Activated CD8-positive, alpha-beta memory T cell treated with anti-CD3 and anti-CD28 coated beads, Interleukin-2, amount 10 ng/mL, durations not matched to agents 7 days and 5 days (primary cell): Measurements from ENCODE around the gene CLMP. TPM values are rescaled to one million over a fixed set of nuclear protein-coding genes. Genes with fewer than 3 reads are reported as not detected.
A peak's percentile ranks its signal among the peaks of the same experiment; 100 is the strongest.
"Not testable (repeated sequence)": the region's sequence is repeated elsewhere in the genome, so short reads cannot be mapped to it uniquely, and the experiment has no call there.

Experiments used
- ATAC-seq: fragments of 150-1000 bp; cut with Tn5 transposase; one replicate; pipeline ENCODE4 v1.10.0; 2021; ENCODE audit warnings: moderate library complexity
- CTCF ChIA-PET: fragments of 350-600 bp; sonication (Branson Sonifier 250); formaldehyde crosslinking; loops from one replicate; lab custom pipeline; 2021; ENCODE audit warnings: antibody characterized with exemption; lab: Charles Lee
- DNase-seq: peaks from one replicate; pipeline ENCODE4 v3.0.0-alpha.2; 2020
- H3K27ac Mint-ChIP-seq: one replicate; pipeline ENCODE4 v1.8.0; 2021; ENCODE audit warnings: mild to moderate bottlenecking, mixed read lengths
- H3K27me3 Mint-ChIP-seq: one replicate; pipeline ENCODE4 v1.8.0; 2021; ENCODE audit warnings: mixed read lengths
- H3K36me3 Mint-ChIP-seq: one replicate; pipeline ENCODE4 v1.8.0; 2021; ENCODE audit warnings: mild to moderate bottlenecking, mixed read lengths
- H3K4me1 Mint-ChIP-seq: one replicate; pipeline ENCODE4 v1.8.0; 2021; ENCODE audit warnings: mixed read lengths
- H3K4me3 Mint-ChIP-seq: one replicate; pipeline ENCODE4 v1.8.0; 2021; ENCODE audit warnings: mild to moderate bottlenecking, moderate library complexity, mixed read lengths
- H3K9me3 Mint-ChIP-seq: one replicate; pipeline ENCODE4 v1.8.0; 2022; ENCODE audit warnings: low read depth, mixed read lengths
- total RNA-seq, 2 experiments: library from RNA; stranded (reverse); gene quantifications; one replicate each; pipeline ENCODE4 v1.2.3, GENCODE V29; 2021

Gene CLMP
- total RNA-seq, 2 experiments from 2014 or later: 0.58 TPM; not detected in 1

- H3K4me1 Mint-ChIP-seq: peaks cover 25% of the 10 kb centered on the region
- DNase-seq, ATAC-seq, H3K4me3 Mint-ChIP-seq, H3K36me3 Mint-ChIP-seq, H3K27ac Mint-ChIP-seq, H3K27me3 Mint-ChIP-seq, H3K9me3 Mint-ChIP-seq: not testable (repeated sequence)
- CTCF ChIA-PET: interaction anchor here (0.8 to 4.6 kb wide), 6 partner anchors 11 to 35 kb away, joined by 3 to 29 read pairs (median 4); no protein-coding TSS in a partner anchor
These were observed 104.9 kb downstream of the CLMP start for GRCh38 chr11:123090168-123090567.

DNA sequence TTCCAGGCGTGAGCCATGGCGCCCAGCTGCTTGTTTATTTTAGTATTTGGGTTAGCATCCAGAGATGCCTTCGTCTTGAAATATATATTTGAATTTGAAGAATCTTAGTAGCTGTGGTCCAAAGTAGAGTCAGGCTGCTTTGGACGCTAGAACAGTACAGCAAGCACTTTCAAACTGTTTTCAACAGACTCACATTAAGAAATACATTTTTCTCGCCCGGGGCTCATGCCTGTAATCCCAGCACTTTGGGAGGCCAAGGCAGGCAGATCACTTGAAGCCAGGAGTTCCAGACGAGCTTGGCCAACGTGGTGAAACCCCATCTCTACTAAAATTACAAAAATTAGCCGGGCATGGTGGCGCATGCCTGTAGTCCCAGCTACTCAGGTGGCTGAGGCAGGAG lies 106.2 kb downstream of the CLMP start:
- DNase-seq, ATAC-seq, H3K4me3 Mint-ChIP-seq, H3K27ac Mint-ChIP-seq, H3K9me3 Mint-ChIP-seq, H3K36me3 Mint-ChIP-seq, H3K27me3 Mint-ChIP-seq: not testable (repeated sequence)
- H3K4me1 Mint-ChIP-seq: peaks cover 30% of the 10 kb centered on the region
- CTCF ChIA-PET: interaction anchor here (1.0 to 4.6 kb wide), 5 partner anchors 8 to 158 kb away, joined by 4 to 29 read pairs (median 6); no protein-coding TSS in a partner anchor

DNA sequence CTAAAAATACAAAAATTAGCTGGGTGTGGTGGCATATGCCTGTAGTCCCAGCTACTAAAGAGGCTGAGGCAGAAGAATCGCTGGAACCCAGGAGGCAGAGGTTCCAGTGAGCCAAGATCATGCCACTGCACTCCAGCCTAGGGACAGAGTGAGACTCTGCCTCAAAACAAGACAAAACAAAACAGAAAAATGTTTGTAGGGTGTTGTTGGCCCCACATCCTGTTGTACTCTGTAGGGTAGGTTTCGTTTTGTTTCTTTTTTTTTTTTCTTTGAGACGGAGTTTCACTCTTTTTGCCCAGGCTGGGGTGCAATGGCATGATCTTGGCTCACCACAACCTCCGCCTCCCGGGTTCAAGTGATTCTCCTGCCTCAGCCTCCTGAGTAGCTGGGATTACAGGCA lies 107.4 kb downstream of the CLMP start:
- peaks cover 42% of the 10 kb centered on the region for H3K4me1 Mint-ChIP-seq
- ATAC-seq (peak; percentile 90), DNase-seq (peak; percentile 63)
- not testable (repeated sequence) for H3K9me3 Mint-ChIP-seq, H3K36me3 Mint-ChIP-seq, H3K27me3 Mint-ChIP-seq
- H3K27ac Mint-ChIP-seq: peak overlapping the region; percentile 84
- CTCF ChIA-PET: interaction anchor here (1.3 to 4.6 kb wide), 5 partner anchors 14 to 160 kb away, joined by 4 to 29 read pairs (median 6); no protein-coding TSS in a partner anchor
- H3K4me3 Mint-ChIP-seq: peak overlapping the region; percentile 56

DNA sequence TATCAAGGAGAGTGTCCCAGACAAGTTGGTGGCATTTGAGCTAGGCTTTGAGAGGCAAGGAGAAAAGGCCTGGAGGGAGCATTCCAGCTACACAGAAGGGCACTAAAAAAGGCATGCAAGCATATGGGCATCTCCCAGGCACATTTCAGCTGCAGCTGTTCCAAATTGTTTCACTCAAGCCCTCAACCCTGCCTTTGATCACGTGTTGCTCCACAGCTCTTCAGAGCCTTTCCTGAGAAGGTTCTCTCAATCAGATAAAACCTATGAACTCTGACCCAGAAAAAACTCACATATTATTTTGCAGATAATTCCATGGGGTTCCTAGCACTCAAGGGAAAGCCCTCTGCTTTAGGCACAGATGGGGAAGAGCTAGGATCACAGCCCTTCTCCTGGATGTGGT lies 108.7 kb downstream of the CLMP start:
- H3K36me3 Mint-ChIP-seq: peaks cover 3% of the 10 kb centered on the region
- no peak for DNase-seq
- H3K9me3 Mint-ChIP-seq: no peaks in the 10 kb centered on the region
- CTCF ChIA-PET: interaction anchor here (1.3 to 2.7 kb wide), 2 partner anchors 17 to 161 kb away, joined by 4 to 12 read pairs; no protein-coding TSS in a partner anchor
- no peaks in the 10 kb centered on the region for H3K27me3 Mint-ChIP-seq
- ATAC-seq: no peak
- no peak overlapping the region for H3K4me3 Mint-ChIP-seq
- peak overlapping the region; percentile 78 for H3K27ac Mint-ChIP-seq
- peaks cover 42% of the 10 kb centered on the region for H3K4me1 Mint-ChIP-seq

DNA sequence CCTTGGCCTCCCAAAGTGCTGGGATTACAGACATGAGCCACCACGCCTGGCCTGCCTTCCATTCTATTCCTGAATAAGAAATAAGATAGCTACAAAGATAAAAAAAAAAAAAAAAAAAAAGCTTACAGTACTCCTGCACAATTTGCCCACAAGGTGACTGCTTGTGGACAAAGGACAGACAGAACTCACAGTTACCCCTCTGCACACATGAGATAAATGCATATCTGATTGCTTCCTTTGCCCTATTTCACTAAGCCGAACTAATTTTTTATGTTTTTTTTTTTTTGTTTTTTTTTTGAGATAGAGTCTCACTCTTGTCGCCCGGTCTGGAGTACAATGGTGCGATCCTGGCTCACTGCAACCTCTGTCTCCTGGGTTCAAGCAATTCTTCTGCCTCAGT lies 109.6 kb downstream of the CLMP start:
- Mint-ChIP-seq H3K36me3 (peaks cover 3% of the 10 kb centered on the region), H3K27ac (no peak overlapping the region), H3K4me1 (peaks cover 41% of the 10 kb centered on the region)

DNA sequence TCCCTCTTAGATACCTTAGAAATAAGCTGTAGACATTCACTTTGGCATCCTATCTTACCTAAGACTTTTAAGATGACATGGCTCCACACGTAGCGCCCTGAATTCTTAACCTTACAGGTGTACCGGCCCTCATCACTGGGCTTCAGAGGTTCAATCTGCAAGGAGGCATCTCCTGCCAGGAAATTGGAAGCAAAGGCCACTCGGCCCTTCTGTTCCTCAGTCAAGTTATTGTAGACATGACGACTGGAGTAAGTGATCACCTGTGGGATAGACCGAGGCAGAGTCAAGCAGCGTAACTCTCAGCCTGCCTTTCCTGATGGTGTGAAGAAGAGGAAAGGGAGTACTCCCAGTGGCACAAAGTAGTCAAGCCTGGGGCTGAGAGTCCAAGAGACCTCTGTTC lies 110.6 kb downstream of the CLMP start:
- no peak for ATAC-seq
- no peak overlapping the region for H3K4me3 Mint-ChIP-seq
- peak overlapping the region; percentile 49 for H3K27ac Mint-ChIP-seq
- peaks cover 3% of the 10 kb centered on the region for H3K36me3 Mint-ChIP-seq
- no peaks in the 10 kb centered on the region for H3K27me3 Mint-ChIP-seq
- no peak for DNase-seq
- CTCF ChIA-PET: interaction anchor here (0.9 to 2.7 kb wide), 3 partner anchors 15 to 22 kb away, joined by 3 to 12 read pairs (median 3); partner anchors contain the start of gene HSPA8
- H3K4me1 Mint-ChIP-seq: peaks cover 42% of the 10 kb centered on the region
- H3K9me3 Mint-ChIP-seq: no peaks in the 10 kb centered on the region

More for the DNA sequence above, 109.6 kb downstream of the CLMP start:
- ATAC-seq: no peak
- CTCF ChIA-PET: interaction anchor here (0.7 to 2.7 kb wide), 4 partner anchors 16 to 164 kb away, joined by 3 to 12 read pairs (median 4); no protein-coding TSS in a partner anchor
- no peak for DNase-seq
- Mint-ChIP-seq H3K9me3 (no peaks in the 10 kb centered on the region), H3K4me3 (no peak overlapping the region), H3K27me3 (no peaks in the 10 kb centered on the region)

DNA sequence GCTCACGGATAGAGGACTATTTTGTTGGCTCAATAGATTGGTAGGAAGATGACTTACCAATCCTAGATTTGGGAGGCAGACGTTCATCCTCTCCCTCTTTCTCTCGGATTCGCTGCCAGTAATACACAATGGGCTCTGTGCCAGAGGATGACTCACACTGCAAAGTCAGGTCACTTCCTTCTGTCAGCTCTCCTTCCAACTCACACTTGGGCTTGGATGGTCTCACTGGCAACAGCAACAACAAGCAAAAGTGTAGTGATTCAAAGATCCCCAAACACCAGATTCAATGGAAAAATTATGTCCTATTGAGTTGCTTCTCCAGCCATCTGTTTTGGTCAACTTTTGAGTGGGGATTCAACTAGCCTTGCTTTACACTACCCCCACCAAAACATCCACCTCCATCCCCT lies 111.4 kb downstream of the CLMP start:
- CTCF ChIA-PET: interaction anchor here (0.9 to 1.7 kb wide), 4 partner anchors 9 to 21 kb away, joined by 3 to 10 read pairs (median 4); partner anchors contain the start of gene HSPA8
- ATAC-seq (peak; percentile 67), DNase-seq (peak; percentile 83)
- Mint-ChIP-seq H3K36me3 (peaks cover 3% of the 10 kb centered on the region), H3K9me3 (no peaks in the 10 kb centered on the region), H3K27ac (peak overlapping the region; percentile 85), H3K27me3 (no peaks in the 10 kb centered on the region), H3K4me1 (peaks cover 42% of the 10 kb centered on the region), H3K4me3 (peak overlapping the region; percentile 50)

DNA sequence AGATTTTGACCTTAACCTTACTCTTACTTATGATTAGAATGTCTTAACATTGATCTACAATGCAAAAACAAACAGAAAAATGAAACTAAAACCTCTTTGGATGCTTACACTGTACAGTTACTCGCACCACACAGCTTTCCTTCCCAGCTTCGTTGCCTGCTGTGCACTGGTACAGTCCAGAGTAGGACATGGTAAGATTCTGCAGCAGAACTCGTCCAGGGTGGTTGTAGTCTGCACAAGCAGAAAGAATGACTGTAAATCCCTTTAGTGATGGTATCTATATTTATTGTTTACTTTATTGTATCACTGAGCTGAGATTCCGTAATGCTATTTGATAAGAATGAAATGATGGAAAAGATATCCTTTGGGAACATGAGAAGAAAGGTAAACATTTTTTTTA lies 112.1 kb downstream of the CLMP start:
- Mint-ChIP-seq H3K4me1 (peaks cover 37% of the 10 kb centered on the region), H3K4me3 (peak overlapping the region; percentile 46), H3K36me3 (peaks cover 3% of the 10 kb centered on the region), H3K27ac (peak overlapping the region; percentile 85), H3K9me3 (no peaks in the 10 kb centered on the region), H3K27me3 (no peaks in the 10 kb centered on the region)
- CTCF ChIA-PET: interaction anchor here (0.9 to 1.7 kb wide), 4 partner anchors 8 to 17 kb away, joined by 3 to 10 read pairs (median 5); no protein-coding TSS in a partner anchor
- ATAC-seq: peak; percentile 24
- DNase-seq: no peak

DNA sequence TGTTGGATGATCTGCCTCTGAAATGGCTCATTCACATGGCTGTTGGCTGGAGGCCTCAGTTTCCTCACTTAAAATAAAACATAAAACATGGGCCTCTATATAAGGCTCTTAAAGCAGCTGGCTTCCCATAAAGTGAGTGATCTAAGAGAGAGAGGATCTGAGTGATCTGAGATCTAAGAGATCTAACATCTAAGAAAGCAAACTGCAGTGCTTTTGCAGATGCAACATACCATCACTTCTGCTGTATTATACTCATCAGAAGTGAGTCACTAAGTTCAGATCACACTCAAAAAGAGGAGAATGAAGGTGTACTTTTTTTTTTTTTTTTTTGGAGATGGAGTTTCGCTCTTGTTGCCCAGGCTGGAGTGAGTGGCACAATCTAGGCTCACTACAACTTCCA lies 115.0 kb downstream of the CLMP start:
- Mint-ChIP-seq H3K4me1 (peaks cover 20% of the 10 kb centered on the region), H3K4me3 (no peak overlapping the region), H3K36me3 (peaks cover 3% of the 10 kb centered on the region), H3K9me3 (no peaks in the 10 kb centered on the region), H3K27me3 (no peaks in the 10 kb centered on the region), H3K27ac (no peak overlapping the region)
- no peak for DNase-seq
- no peak for ATAC-seq
- CTCF ChIA-PET: interaction anchor here (1.0 to 1.7 kb wide), 3 partner anchors 11 to 392 kb away, joined by 3 to 4 read pairs (median 3); no protein-coding TSS in a partner anchor

GRCh38 chr11:123076484-123076883 lies 118.6 kb downstream of the CLMP start:
- ATAC-seq (no peak), DNase-seq (no peak)
- CTCF ChIA-PET: no interaction called here

DNA sequence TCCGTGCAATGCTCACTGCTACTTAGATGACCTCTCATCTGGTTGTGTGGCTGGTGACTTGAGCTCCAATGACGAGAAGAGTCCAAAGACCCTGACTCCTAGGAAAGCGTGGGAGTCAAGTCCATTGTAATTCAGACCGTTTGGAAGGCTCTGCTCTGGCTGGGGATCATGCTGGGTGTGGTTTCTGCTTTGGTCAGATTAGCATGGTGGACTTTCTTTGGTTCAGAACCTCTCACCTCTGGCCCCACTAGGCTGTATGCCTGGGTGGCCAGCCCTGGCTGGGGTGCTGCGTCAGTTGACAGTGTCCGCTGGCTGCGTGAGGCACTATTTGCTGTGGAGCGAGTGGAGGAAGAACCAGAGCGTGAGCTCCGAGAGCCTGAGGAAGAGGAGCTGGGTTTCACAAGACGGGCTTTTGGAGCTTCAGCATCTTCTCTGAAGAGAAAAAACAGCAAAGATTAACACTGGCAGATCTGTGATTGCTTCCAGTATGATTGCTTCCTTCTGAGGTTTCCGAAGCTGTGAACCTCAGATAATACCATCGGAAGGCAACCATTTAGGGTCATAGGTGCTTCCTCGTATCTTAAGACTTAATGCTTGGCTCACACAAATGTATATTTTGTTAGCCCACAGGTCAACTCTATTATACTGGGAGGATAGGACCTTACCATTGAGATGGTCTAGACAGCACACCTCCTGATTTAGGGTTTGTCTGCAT lies 121.5 kb downstream of the CLMP start:
- Mint-ChIP-seq H3K9me3 (no peaks in the 10 kb centered on the region), H3K4me1 (peaks cover 36% of the 10 kb centered on the region), H3K27me3 (no peaks in the 10 kb centered on the region), H3K4me3 (no peak overlapping the region), H3K36me3 (no peaks in the 10 kb centered on the region), H3K27ac (peak overlapping the region; percentile 47)
- no peak for ATAC-seq
- no peak for DNase-seq
- CTCF ChIA-PET: interaction anchor here (0.8 to 1.7 kb wide), 3 partner anchors 9 to 358 kb away, joined by 3 to 6 read pairs (median 3); no protein-coding TSS in a partner anchor

More at GRCh38 chr11:123076484-123076883, 118.6 kb downstream of the CLMP start:
- no peak overlapping the region for H3K27ac Mint-ChIP-seq
- H3K4me3 Mint-ChIP-seq: no peak overlapping the region
- no peaks in the 10 kb centered on the region for H3K9me3 Mint-ChIP-seq
- no peaks in the 10 kb centered on the region for H3K36me3 Mint-ChIP-seq
- peaks cover 21% of the 10 kb centered on the region for H3K4me1 Mint-ChIP-seq
- H3K27me3 Mint-ChIP-seq: no peaks in the 10 kb centered on the region

GRCh38 chr11:123072762-123073161 lies 122.3 kb downstream of the CLMP start:
- Mint-ChIP-seq H3K36me3 (no peaks in the 10 kb centered on the region), H3K9me3 (no peaks in the 10 kb centered on the region), H3K27me3 (no peaks in the 10 kb centered on the region), H3K27ac (no peak overlapping the region), H3K4me1 (peaks cover 40% of the 10 kb centered on the region), H3K4me3 (no peak overlapping the region)
- DNase-seq (no peak), ATAC-seq (no peak)
- CTCF ChIA-PET: interaction anchor here (0.8 to 1.7 kb wide), 5 partner anchors 10 to 359 kb away, joined by 3 to 11 read pairs (median 4); no protein-coding TSS in a partner anchor

DNA sequence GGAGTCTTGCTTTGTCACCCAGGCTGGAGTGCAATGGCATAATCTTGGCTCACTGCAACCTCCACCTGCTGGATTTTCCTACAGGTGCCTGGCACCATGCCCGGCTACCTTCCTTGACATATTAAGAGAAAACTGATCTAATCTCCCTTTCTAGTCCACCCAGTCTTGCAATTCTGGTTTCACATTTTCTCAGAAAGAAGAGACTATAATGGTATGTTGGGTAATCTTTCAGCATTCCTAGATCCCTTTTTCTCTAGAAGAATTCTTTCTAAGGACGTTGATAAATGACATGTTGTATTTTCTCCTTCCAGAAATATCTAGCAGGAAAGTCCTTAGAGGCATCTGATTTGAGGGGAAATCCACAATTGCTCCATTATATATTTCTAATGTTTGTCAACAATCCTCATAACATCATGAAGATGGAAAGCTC lies 122.7 kb downstream of the CLMP start:
- H3K4me1 Mint-ChIP-seq: peaks cover 40% of the 10 kb centered on the region
- no peaks in the 10 kb centered on the region for H3K27me3 Mint-ChIP-seq
- H3K9me3 Mint-ChIP-seq: no peaks in the 10 kb centered on the region
- no peak overlapping the region for H3K27ac Mint-ChIP-seq
- CTCF ChIA-PET: interaction anchor here (0.7 to 3.5 kb wide), 8 partner anchors 10 to 359 kb away, joined by 3 to 11 read pairs (median 4); no protein-coding TSS in a partner anchor
- no peak for ATAC-seq
- H3K4me3 Mint-ChIP-seq: no peak overlapping the region
- DNase-seq: no peak
- H3K36me3 Mint-ChIP-seq: no peaks in the 10 kb centered on the region
